HG02885 (cell line): Measurements from ENCODE around the gene IGF2R.
"Not testable (repeated sequence)": the region's sequence is repeated elsewhere in the genome, so short reads cannot be mapped to it uniquely, and the experiment has no call there.

Experiments used
- ATAC-seq: cut with Tn5 transposase; IDR thresholded peaks from one replicate; pipeline ENCODE4 v1.9.1; 2021; ENCODE audit warnings: mild to moderate bottlenecking; ENCODE audit not compliant: unreplicated experiment, poor library complexity

Gene IGF2R

GRCh38 chr6:160106701-160107100 is 137.8 kb downstream of the IGF2R start:
- ATAC-seq = no peak

GRCh38 chr6:160108077-160108476 is 139.2 kb downstream of the IGF2R start:
- no peak for ATAC-seq

GRCh38 chr6:160110586-160111123 is 141.8 kb downstream of the IGF2R start:
- no peak for ATAC-seq

GRCh38 chr6:160111806-160112205 is 142.9 kb downstream of the IGF2R start:
- ATAC-seq = no peak

GRCh38 chr6:160112628-160113299 is 143.9 kb downstream of the IGF2R start:
- no peak for ATAC-seq

GRCh38 chr6:160114536-160114935 is 145.7 kb downstream of the IGF2R start:
- not testable (repeated sequence) for ATAC-seq

GRCh38 chr6:160115421-160115820 is 146.5 kb downstream of the IGF2R start:
- ATAC-seq = no peak

- no peak for ATAC-seq
These were observed 147.5 kb downstream of the IGF2R start for GRCh38 chr6:160116411-160116810.

GRCh38 chr6:160117137-160117536 is 148.3 kb downstream of the IGF2R start:
- no peak for ATAC-seq

GRCh38 chr6:160118620-160119229 is 149.8 kb downstream of the IGF2R start:
- no peak for ATAC-seq

GRCh38 chr6:160120087-160120486 is 151.2 kb downstream of the IGF2R start:
- ATAC-seq = no peak

GRCh38 chr6:160121558-160121957 is 152.7 kb downstream of the IGF2R start, which contains the start of gene SLC22A1:
TSS of gene SLC22A1 (plus strand) at chr6:160121815. CDS start at chr6:160121936, 121 bp downstream.
- ATAC-seq = no peak

- no peak for ATAC-seq
These were observed 153.1 kb downstream of the IGF2R start for GRCh38 chr6:160121981-160122380.

GRCh38 chr6:160122744-160123143 is 153.9 kb downstream of the IGF2R start:
- ATAC-seq = no peak

- no peak for ATAC-seq
These were observed 155.1 kb downstream of the IGF2R start for GRCh38 chr6:160124007-160124406.

GRCh38 chr6:160124605-160125004 is 155.7 kb downstream of the IGF2R start:
- ATAC-seq = no peak

- ATAC-seq = not testable (repeated sequence)
These were observed 156.2 kb downstream of the IGF2R start for GRCh38 chr6:160125105-160125504.

GRCh38 chr6:160127270-160128124 is 158.6 kb downstream of the IGF2R start:
- ATAC-seq = no peak

- ATAC-seq = no peak
These were observed 159.3 kb downstream of the IGF2R start for GRCh38 chr6:160128125-160128683.

GRCh38 chr6:160128879-160129516 is 160.1 kb downstream of the IGF2R start:
- no peak for ATAC-seq
